HL-60 (cell line): ENCODE data around the gene INCENP.
A peak's percentile ranks its signal among the peaks of the same experiment; 100 is the strongest.
"Not testable (repeated sequence)": the region's sequence is repeated elsewhere in the genome, so short reads cannot be mapped to it uniquely, and the experiment has no call there.

ENCODE experiments used
- DNase-seq, 2 experiments: peaks; one replicate each; pipeline ENCODE4 v3.0.0-alpha.2; 2010 to 2020; ENCODE audit warnings: low read depth in 1 of 2, low spot score in 1 of 2
- H3K27ac ChIP-seq: fragments of 250-450 bp; sonication (Bioruptor Pico); replicated peaks from 2 replicates; pipeline ENCODE4 v1.5.1; 2020; ENCODE audit warnings: mild to moderate bottlenecking, moderate library complexity
- H3K27me3 ChIP-seq: fragments of 250-450 bp; sonication (Bioruptor Pico); 2 replicates; pipeline ENCODE4 v1.5.1; 2021; ENCODE audit warnings: mild to moderate bottlenecking, moderate library complexity; ENCODE audit not compliant: insufficient read depth, poor library complexity, severe bottlenecking
- H3K4me3 ChIP-seq: replicated peaks from 2 replicates; pipeline ENCODE4 v1.5.1; 2011; ENCODE audit warnings: mild to moderate bottlenecking, control low read depth, low read length; ENCODE audit not compliant: insufficient read depth
- CTCF ChIP-seq: IDR thresholded peaks from one replicate; pipeline ENCODE4 v1.5.1; 2011; ENCODE audit warnings: low read length, control low read depth, inconsistent platforms; ENCODE audit not compliant: insufficient read depth
- GABPA ChIP-seq: IDR thresholded peaks from 2 replicates; pipeline ENCODE4 v1.6.1; 2012; ENCODE audit warnings: low read depth
- POLR2AphosphoS5 ChIP-seq: IDR thresholded peaks from 2 replicates; pipeline ENCODE4 v1.6.1; 2012; ENCODE audit warnings: low read depth
- REST ChIP-seq: IDR thresholded peaks from 2 replicates; pipeline ENCODE4 v1.6.1; 2012; ENCODE audit warnings: low read depth; ENCODE audit not compliant: insufficient replicate concordance
- SPI1 ChIP-seq: IDR thresholded peaks from 2 replicates; pipeline ENCODE4 v1.6.1; 2012; ENCODE audit warnings: low read depth, mild to moderate bottlenecking, borderline replicate concordance

The INCENP gene

GRCh38 chr11:62193952-62194351 lies 70.1 kb downstream of the INCENP start:
- no peaks in the 10 kb centered on the region for H3K27me3 ChIP-seq

GRCh38 chr11:62195010-62195409 lies 71.2 kb downstream of the INCENP start:
- H3K27me3 ChIP-seq, H3K4me3 ChIP-seq, DNase-seq, H3K27ac ChIP-seq: not testable (repeated sequence)

More at GRCh38 chr11:62193952-62194351, 70.1 kb downstream of the INCENP start:
- no peak overlapping the region for H3K4me3 ChIP-seq
- no peak overlapping the region for H3K27ac ChIP-seq
- DNase-seq, result no peak
- TF ChIP-seq REST (peak; percentile 90), POLR2AphosphoS5 (no peak), CTCF (no peak), GABPA (no peak), SPI1 (no peak)

- DNase-seq, result no peak
- H3K27me3 ChIP-seq, result no peaks in the 10 kb centered on the region
- TF ChIP-seq REST (no peak), POLR2AphosphoS5 (no peak), GABPA (no peak), SPI1 (no peak), CTCF (no peak)
- no peak overlapping the region for H3K4me3 ChIP-seq
- H3K27ac ChIP-seq, result no peak overlapping the region
These were observed 72.1 kb downstream of the INCENP start for GRCh38 chr11:62195945-62196344.

GRCh38 chr11:62197400-62197799 lies 73.6 kb downstream of the INCENP start:
- not testable (repeated sequence) for H3K27ac ChIP-seq, H3K4me3 ChIP-seq, DNase-seq, H3K27me3 ChIP-seq

- Histone ChIP-seq H3K27ac (no peak overlapping the region), H3K4me3 (no peak overlapping the region), H3K27me3 (no peaks in the 10 kb centered on the region)
- no peak for TF ChIP-seq POLR2AphosphoS5
- no peak for TF ChIP-seq CTCF
- TF ChIP-seq SPI1, result no peak
- no peak for TF ChIP-seq REST
- no peak for TF ChIP-seq GABPA
- no peak for DNase-seq
These were observed 77.6 kb downstream of the INCENP start for GRCh38 chr11:62201376-62201775.
